CD1c-positive myeloid dendritic cell (primary cell): ENCODE data around the gene FJX1.
"Not testable (repeated sequence)": the region's sequence is repeated elsewhere in the genome, so short reads cannot be mapped to it uniquely, and the experiment has no call there.

Experiments used
- DNase-seq: peaks from one replicate; pipeline ENCODE4 v3.0.0-alpha.2; 2016; ENCODE audit errors: extremely low spot score

The FJX1 gene

GRCh38 chr11:35632301-35632700 lies 14.0 kb downstream of the FJX1 start:
- DNase-seq = no peak

GRCh38 chr11:35633827-35634423 lies 15.7 kb downstream of the FJX1 start:
- no peak for DNase-seq

DNA sequence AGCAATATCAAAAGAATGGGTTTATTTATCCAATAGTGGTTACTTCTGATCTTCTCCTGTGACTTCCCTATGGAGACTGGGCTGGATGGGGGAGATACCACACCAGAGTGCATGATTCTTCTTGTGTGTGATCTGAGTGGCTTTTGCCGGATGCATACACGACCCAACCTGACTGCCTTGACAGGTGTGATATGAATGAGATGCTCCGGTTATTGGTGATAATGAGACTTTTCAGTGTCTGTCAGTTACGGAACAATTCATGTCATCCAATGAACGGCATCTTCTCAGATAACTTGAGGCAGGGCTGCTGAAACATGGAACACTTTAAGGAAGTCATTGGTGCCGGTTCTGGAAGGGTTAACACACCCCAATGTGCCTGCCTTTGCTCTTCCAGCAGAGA lies 17.7 kb downstream of the FJX1 start:
- DNase-seq = no peak

- DNase-seq = no peak
Measured at GRCh38 chr11:35639591-35640179, 21.4 kb downstream of the FJX1 start.

GRCh38 chr11:35641171-35641897 lies 23.1 kb downstream of the FJX1 start:
- no peak for DNase-seq

GRCh38 chr11:35641964-35642363 lies 23.7 kb downstream of the FJX1 start:
- DNase-seq = no peak

DNA sequence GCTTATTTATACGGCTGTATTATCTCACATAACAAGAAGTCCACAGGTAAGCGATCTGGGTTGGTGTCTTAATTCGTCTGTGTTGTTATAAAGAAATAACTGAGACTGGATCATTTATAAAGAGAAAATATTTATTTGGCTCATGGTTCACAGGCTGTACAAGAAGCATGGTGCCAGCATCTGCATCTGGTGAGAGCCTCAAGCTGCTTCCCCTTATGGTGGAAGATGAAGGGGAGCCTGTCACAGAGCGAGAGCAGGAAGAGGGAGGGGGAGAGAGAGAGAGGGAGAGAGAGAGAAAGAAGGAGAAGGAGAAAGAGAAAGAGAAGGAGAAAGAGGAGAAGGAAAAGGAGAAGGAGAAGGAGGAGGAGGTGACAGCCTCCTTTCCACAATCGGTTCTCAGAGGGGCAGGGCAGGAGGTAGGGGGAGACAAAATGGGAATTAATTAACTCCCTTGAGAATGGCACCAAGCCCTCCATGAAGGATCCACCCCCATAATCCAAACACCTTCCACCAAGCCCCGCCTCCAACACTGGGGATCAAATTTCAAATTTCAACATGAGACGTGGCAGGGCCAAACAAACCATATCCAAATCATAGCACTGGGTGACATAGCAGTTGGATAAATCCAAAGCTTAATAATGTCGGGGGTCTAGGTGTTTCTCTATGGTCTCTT lies 29.3 kb downstream of the FJX1 start:
- no peak for DNase-seq

- DNase-seq = no peak
Measured at GRCh38 chr11:35650006-35650405, 31.7 kb downstream of the FJX1 start.

DNA sequence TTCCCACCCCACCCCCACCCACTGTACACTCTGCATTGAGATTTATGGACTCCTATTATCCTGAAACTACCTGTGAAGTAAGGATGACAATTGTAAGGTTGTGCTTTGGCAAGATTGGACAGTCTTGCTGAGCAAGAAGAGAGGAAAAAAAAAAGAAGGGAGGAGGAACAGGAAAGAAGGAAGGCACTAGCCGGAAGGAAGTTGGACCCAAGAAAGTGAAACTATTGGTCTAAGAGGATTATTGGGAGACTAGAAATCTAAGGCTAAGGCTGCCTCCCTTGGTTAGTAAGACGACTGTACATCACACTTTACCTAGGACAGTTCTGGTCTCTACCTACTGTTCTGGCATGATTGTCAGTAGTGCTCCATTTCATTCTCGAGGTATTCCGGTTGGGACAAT lies 32.2 kb downstream of the FJX1 start:
- DNase-seq = no peak

DNA sequence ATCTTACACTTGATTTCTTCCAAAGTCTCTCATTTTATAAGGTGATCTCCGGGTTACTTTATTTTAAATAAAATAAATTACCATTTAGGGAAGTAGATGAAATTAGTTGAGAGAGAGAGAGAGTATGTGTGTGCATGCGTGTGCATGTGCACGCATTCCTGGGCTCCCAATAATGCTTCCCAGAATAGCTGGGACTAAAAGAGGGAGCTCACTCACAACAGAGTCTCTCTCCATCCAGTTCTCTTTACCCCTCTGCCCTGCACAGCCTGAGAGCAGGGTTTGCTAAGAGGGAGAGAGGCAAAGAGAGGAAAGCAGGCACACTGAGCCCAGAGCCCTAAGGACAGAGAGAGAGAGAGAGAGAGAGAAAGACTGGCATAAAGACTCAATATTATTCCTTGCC lies 33.0 kb downstream of the FJX1 start:
- DNase-seq = no peak

DNA sequence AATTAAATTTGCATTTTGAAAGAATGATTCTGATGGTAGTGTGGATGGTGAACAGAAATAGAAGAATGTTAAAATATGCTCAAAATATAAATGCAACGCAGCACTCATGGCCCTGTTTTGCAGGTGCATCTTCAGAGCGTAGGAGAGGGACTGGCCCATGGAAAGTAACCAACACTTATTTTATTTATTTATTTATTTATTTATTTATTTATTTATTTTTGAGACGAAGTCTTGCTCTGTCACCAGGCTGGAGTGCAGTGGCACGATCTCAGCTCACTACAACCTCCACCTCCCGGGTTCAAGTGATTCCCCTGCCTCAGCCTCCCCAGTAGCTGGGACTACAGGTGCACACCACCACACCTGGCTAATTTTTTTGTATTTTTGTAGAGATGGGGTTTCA lies 34.5 kb downstream of the FJX1 start:
- not testable (repeated sequence) for DNase-seq

DNA sequence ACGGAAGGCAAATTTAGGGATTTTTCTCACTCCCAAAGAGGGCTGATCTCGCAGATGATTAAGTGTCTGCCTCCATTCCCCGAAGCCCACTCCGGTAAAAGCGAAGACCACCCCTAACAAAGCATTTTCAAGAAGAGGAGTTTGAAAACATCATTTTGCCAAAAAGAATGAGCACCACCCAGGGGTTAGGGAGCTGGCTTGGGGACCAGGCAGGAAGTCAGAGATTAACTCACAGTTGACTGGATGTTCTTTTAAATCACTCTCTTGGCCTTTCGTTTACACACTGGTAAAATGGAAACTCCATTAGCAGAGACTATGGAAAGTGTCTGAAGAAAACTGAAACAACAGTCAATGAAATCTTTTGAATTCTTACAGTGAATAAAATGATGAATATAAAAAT lies 36.5 kb downstream of the FJX1 start:
- DNase-seq = no peak

- DNase-seq = no peak
Measured at GRCh38 chr11:35655254-35655653, 37.0 kb downstream of the FJX1 start.

- DNase-seq = no peak
Measured at GRCh38 chr11:35655856-35656255, 37.6 kb downstream of the FJX1 start.

GRCh38 chr11:35658020-35658948 lies 40.0 kb downstream of the FJX1 start:
- DNase-seq = no peak

GRCh38 chr11:35661534-35661933 lies 43.3 kb downstream of the FJX1 start:
- no peak for DNase-seq

DNA sequence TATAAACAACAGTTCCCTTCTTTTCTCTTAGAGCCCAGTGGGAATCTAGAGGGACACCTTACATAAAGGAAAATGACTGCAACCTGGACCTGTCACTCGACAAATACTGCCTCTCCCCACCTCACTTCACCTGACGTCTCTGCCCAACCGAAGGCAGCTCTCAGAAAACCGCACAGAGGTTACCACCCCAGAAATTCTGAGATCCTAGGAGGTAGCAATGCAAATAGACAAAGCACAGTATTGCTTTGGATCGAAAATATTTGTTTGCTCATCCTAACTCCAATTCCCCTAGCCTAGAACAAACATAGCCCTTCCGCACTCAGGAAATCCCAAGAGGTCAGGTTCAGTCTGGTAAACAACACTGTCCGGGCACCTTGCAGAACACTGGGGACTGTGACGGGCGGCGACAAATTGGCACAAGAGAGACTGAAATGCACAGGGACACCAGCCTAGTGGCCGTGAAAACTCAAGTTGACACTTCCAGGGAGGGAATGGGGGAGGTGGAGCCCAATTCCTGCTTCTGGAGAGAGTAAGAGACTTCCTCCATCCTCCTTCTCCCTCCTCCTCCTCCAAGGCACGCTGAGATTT lies 43.9 kb downstream of the FJX1 start:
- DNase-seq = peak; percentile 3

DNA sequence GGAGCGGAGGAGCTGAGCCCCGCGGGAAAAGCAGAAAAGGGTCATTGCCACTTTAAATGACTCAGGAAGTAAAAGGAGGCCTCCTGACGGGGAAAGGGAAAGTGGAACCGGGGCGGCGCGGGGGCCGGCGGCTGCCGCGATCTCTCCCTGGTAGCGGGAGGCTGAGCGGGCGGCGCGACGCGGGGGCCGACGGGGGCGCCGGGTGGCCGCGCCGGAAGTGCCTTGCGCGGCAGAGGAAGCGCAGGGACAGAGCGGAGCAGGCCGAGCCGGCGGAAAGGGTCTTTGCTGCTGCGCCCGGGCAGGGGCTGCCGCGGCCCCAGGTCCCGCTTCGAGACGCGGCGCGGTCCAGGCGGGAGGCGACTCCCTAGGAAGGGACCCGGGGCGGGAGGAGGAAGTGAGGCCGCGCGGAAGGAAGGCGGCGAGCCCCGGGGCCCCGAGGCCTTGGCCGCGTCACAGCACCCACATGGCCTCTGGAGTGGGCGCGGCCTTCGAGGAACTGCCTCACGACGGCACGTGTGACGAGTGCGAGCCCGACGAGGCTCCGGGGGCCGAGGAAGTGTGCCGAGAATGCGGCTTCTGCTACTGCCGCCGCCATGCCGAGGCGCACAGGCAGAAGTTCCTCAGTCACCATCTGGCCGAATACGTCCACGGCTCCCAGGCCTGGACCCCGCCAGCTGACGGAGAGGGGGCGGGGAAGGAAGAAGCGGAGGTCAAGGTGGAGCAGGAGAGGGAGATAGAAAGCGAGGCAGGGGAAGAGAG lies 44.6 kb downstream of the FJX1 start, which contains the start of gene TRIM44:
Gene TRIM44 (plus strand): TSS at position 127 of the 759 bp plus-strand sequence. CDS start 337 bp downstream, at position 464.
- peak; percentile 94 for DNase-seq

- no peak for DNase-seq
Measured at GRCh38 chr11:35663408-35663702, 45.1 kb downstream of the FJX1 start.

DNA sequence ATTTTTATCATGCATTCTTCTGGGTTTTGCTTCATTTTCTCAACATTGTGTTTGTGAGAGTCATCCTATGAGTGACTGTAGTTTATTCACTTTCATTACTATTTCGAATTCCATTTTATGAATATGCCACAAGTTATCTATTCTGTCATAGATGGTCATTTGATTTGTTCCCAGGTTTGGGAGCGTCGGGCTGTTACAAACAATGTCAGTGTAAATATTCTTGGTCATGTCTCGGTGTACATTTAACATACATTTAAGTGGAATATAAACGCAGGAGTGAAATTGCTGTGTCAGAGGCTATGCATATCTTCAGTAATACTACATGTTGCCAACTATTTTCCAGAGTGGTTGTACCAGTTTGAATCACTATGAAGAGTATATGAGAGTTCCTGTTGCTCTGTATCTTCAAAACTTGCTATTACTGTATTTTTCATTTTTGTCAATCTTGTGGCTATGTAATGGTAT lies 46.7 kb downstream of the FJX1 start:
- DNase-seq = no peak
